Activated T-cell treated with anti-CD3 and anti-CD28 coated beads, Interleukin-2, amount 50 U/mL, for 72 hours (primary cell): ENCODE results near the gene FCRLA. TPM values are rescaled to one million over a fixed set of nuclear protein-coding genes. Genes with fewer than 3 reads are reported as not detected.
"Not testable (repeated sequence)": the region's sequence is repeated elsewhere in the genome, so short reads cannot be mapped to it uniquely, and the experiment has no call there.

Experiments
- ATAC-seq, 2 donors: fragments of 150-1000 bp; cut with Tn5 transposase; replicated peaks in 1 of 2; 2 replicates each; pipeline ENCODE4 v1.10.0; 2021; ENCODE audit warnings: moderate library complexity in 2 of 2, mild to moderate bottlenecking in 1 of 2
- DNase-seq, 2 donors: peaks; one replicate each; pipeline ENCODE4 v3.0.0; 2021 to 2022; ENCODE audit warnings: mixed read lengths in 1 of 2
- H3K27ac Mint-ChIP-seq: one replicate; pipeline ENCODE4 v1.8.0; 2022; ENCODE audit warnings: mild to moderate bottlenecking, moderate library complexity, mixed read lengths
- H3K27me3 Mint-ChIP-seq: one replicate; pipeline ENCODE4 v1.8.0; 2022; ENCODE audit warnings: low read depth, mixed read lengths
- H3K36me3 Mint-ChIP-seq, 2 donors: one replicate each; pipeline ENCODE4 v1.8.0; 2022; ENCODE audit warnings: mixed read lengths in 2 of 2, mild to moderate bottlenecking in 1 of 2; ENCODE audit not compliant: insufficient read depth in 2 of 2
- H3K4me1 Mint-ChIP-seq: one replicate; pipeline ENCODE4 v1.8.0; 2022; ENCODE audit warnings: low read depth, mixed read lengths
- H3K4me3 Mint-ChIP-seq, 2 donors: one replicate each; pipeline ENCODE4 v1.8.0; 2022; ENCODE audit warnings: mild to moderate bottlenecking in 2 of 2, mixed read lengths in 2 of 2, moderate library complexity in 2 of 2
- H3K9me3 Mint-ChIP-seq, 2 donors: one replicate each; pipeline ENCODE4 v1.8.0; 2022; ENCODE audit warnings: mixed read lengths in 2 of 2
- total RNA-seq, 2 donors: library from RNA; stranded (reverse); gene quantifications; one replicate each; pipeline ENCODE4 v1.2.3, GENCODE V29; 2022

Gene FCRLA
- total RNA-seq, 2 donors from 2014 or later = 0.30 TPM; not detected in 1

- no peak for ATAC-seq
- H3K27ac Mint-ChIP-seq = no peak overlapping the region
- no peak overlapping the region for H3K4me3 Mint-ChIP-seq
- DNase-seq = no peak
- H3K27me3 Mint-ChIP-seq = peaks cover 16% of the 10 kb centered on the region
- no peaks in the 10 kb centered on the region for H3K9me3 Mint-ChIP-seq
- peaks cover 9% of the 10 kb centered on the region for H3K4me1 Mint-ChIP-seq
- H3K36me3 Mint-ChIP-seq = no peaks in the 10 kb centered on the region
Measured at GRCh38 chr1:161676958-161677689, 29.9 kb upstream of the FCRLA start.

- Mint-ChIP-seq H3K9me3 (no peaks in the 10 kb centered on the region), H3K4me1 (peaks cover 9% of the 10 kb centered on the region), H3K4me3 (no peak overlapping the region), H3K27me3 (peaks cover 30% of the 10 kb centered on the region), H3K27ac (no peak overlapping the region), H3K36me3 (no peaks in the 10 kb centered on the region)
- DNase-seq = no peak
- ATAC-seq = no peak
Measured at GRCh38 chr1:161678500-161678899, 28.5 kb upstream of the FCRLA start.

DNA sequence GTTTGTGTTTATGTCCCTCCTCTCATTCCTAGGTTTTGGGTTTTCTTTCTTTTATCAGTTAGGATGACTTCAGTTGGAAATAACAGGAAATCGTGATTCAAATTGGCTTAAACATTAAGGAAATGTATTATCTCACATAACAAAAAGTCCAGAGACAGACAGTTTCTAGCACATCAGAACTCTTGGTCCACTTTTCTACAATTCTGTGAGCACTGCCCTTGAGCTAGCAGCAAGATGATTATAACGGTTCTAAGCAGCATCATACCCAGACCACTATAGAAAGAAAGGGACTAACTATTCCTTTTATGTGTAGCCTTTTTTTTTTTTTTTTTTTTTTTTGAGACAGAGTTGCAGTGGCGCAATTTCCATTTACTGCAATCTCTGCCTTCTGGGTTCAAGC lies 25.1 kb upstream of the FCRLA start:
- no peak for DNase-seq
- Mint-ChIP-seq H3K27ac (no peak overlapping the region), H3K9me3 (no peaks in the 10 kb centered on the region)

GRCh38 chr1:161688946-161689345 lies 18.1 kb upstream of the FCRLA start:
- Mint-ChIP-seq H3K27ac (no peak overlapping the region), H3K27me3 (peaks cover 34% of the 10 kb centered on the region), H3K4me3 (no peak overlapping the region), H3K4me1 (no peaks in the 10 kb centered on the region), H3K36me3 (no peaks in the 10 kb centered on the region), H3K9me3 (no peaks in the 10 kb centered on the region)
- ATAC-seq = no peak
- no peak for DNase-seq

More for the DNA sequence above, 25.1 kb upstream of the FCRLA start:
- H3K36me3 Mint-ChIP-seq = no peaks in the 10 kb centered on the region
- H3K27me3 Mint-ChIP-seq = peaks cover 56% of the 10 kb centered on the region
- no peak for ATAC-seq
- H3K4me1 Mint-ChIP-seq = no peaks in the 10 kb centered on the region
- no peak overlapping the region for H3K4me3 Mint-ChIP-seq

DNA sequence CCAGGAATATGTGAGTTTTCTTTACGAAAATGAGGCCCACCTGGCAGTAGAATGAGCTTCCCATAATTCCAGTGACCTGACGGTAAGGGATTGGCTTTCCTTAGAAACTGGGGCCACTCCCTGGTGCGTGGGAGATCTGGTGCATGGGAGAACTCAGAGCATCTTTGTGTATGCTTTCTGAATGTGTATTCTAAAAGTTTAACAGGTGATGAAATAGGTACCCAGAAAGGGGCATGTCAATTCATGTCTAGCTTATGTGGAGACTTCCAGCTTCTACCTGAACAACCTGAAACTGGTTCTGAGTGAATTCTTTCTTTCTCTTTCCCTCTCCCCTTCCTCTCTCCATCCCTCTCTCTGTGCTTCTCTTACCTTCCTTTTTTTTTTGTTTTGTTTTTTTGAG lies 15.2 kb upstream of the FCRLA start:
- no peak for ATAC-seq
- Mint-ChIP-seq H3K36me3 (peaks cover 1 to 4% of the 10 kb centered on the region in 2 donors), H3K27me3 (peaks cover 36% of the 10 kb centered on the region), H3K9me3 (peaks cover 0 to 2% of the 10 kb centered on the region in 2 donors), H3K27ac (no peak overlapping the region), H3K4me3 (no peak overlapping the region), H3K4me1 (no peaks in the 10 kb centered on the region)
- no peak for DNase-seq

DNA sequence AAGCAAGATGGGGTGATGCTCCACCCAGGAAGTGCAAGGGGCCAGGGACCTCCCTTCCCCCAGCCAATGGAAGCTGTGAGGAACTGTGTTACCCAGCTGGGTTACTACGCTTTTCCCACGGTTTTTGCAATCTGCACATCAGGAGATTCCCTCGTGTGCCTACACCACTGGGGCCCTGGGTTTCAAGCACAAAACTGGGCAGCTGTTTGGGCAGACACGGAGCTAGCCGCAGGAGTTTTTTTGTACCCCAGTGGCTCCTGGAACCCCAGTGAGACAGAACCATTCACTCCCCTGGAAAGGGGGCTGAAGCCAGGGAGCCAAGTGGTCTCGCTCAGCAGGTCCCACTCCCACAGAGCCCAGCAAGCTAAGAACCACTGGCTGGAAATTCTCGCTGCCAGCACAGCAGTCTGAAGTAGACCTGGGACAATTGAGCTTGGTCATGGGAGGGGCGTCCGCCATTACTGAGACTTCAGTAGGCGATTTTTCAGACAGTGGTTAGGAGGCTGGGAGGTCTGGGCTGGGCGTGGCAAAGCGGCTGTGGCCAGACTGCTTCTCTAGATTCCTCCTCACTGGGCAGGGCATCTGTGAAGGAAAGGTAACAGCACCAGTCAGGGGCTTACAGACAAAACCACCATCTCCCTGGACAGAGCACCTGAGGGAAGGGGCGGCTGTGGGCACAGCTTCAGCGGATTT lies 13.9 kb upstream of the FCRLA start:
- ATAC-seq, H3K36me3 Mint-ChIP-seq, DNase-seq, H3K4me3 Mint-ChIP-seq, H3K9me3 Mint-ChIP-seq, H3K4me1 Mint-ChIP-seq, H3K27ac Mint-ChIP-seq: not testable (repeated sequence)
- H3K27me3 Mint-ChIP-seq = peaks cover 48% of the 10 kb centered on the region

- peaks cover 47% of the 10 kb centered on the region for H3K27me3 Mint-ChIP-seq
- H3K9me3 Mint-ChIP-seq, H3K27ac Mint-ChIP-seq, ATAC-seq, H3K4me1 Mint-ChIP-seq, H3K36me3 Mint-ChIP-seq, DNase-seq, H3K4me3 Mint-ChIP-seq: not testable (repeated sequence)
Measured at GRCh38 chr1:161698302-161698701, 8.7 kb upstream of the FCRLA start.

DNA sequence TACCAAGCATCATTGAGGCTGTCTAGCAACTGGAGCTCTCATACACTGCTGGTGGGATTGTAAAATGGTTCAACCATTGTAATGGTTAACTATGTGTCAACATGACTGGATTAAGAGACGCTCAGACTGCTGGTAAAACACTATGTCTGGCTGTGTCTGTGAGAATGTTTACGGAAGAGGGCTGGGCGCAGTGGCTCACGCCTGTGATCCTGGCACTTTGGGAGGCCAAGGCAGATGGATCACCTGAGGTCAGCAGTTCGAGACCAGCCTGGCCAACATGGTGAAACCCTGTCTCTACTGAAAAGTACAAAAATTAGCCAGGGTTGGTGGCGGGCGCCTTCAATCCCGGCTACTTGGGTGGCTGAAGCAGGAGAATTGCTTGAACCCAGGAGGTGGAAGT lies 4.8 kb upstream of the FCRLA start:
- no peak overlapping the region for H3K27ac Mint-ChIP-seq
- no peaks in the 10 kb centered on the region for H3K4me1 Mint-ChIP-seq
- ATAC-seq = no peak
- no peak overlapping the region for H3K4me3 Mint-ChIP-seq
- H3K27me3 Mint-ChIP-seq = peaks cover 30% of the 10 kb centered on the region
- no peaks in the 10 kb centered on the region for H3K36me3 Mint-ChIP-seq
- no peak for DNase-seq
- peaks cover 0 to 1% of the 10 kb centered on the region in 2 donors for H3K9me3 Mint-ChIP-seq

DNA sequence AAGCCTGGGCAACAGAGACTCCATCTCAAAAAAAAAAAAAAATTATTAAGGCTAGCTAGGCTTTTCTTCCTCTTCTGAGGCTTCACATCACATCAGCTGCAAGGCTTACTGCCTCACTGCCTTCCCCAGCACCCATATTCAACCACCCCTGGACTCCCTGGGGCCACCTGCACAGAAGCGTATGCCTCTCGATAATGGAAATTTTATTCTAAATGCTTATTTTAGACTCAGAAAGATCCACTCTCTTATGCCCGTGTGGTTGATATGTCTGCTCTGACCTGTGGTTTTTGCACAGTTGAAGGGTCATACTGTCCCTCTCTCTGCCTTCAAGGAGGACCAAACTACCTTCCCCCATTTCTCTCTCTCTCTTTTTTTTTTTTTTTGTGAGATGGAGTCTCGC lies 1.5 kb upstream of the FCRLA start:
- H3K27ac Mint-ChIP-seq = no peak overlapping the region
- no peaks in the 10 kb centered on the region for H3K9me3 Mint-ChIP-seq
- H3K27me3 Mint-ChIP-seq = peaks cover 21% of the 10 kb centered on the region
- H3K36me3 Mint-ChIP-seq = no peaks in the 10 kb centered on the region
- DNase-seq (no peak), ATAC-seq (no peak)
- no peak overlapping the region for H3K4me3 Mint-ChIP-seq
- no peaks in the 10 kb centered on the region for H3K4me1 Mint-ChIP-seq

DNA sequence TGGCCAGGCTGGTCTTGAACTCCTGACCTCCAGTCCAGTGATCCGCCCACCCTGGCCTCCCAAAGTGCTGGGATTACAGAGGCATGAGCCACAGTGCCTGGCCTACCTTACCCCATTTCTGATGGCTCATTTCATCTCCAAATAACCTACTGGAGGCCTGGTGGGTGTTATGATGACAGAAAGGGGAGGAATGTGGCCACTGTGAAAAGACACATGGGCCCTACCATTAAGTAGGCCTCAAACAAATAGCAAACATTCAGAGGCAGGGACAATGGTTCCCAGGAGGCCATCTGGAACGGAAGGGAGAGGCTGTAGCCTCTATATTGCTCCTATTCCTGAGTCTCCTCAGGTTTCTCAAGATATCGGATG lies 932 bp upstream of the FCRLA start:
- H3K27ac Mint-ChIP-seq = no peak overlapping the region
- no peak for DNase-seq
- H3K36me3 Mint-ChIP-seq = no peaks in the 10 kb centered on the region
- no peaks in the 10 kb centered on the region for H3K4me1 Mint-ChIP-seq
- H3K4me3 Mint-ChIP-seq = no peak overlapping the region
- H3K27me3 Mint-ChIP-seq = peaks cover 21% of the 10 kb centered on the region
- H3K9me3 Mint-ChIP-seq = no peaks in the 10 kb centered on the region
- no peak for ATAC-seq

- no peaks in the 10 kb centered on the region for H3K4me1 Mint-ChIP-seq
- H3K27me3 Mint-ChIP-seq = peaks cover 28% of the 10 kb centered on the region
- H3K27ac Mint-ChIP-seq = no peak overlapping the region
- H3K4me3 Mint-ChIP-seq = no peak overlapping the region
- H3K9me3 Mint-ChIP-seq = no peaks in the 10 kb centered on the region
- DNase-seq (no peak), ATAC-seq (no peak)
- H3K36me3 Mint-ChIP-seq = no peaks in the 10 kb centered on the region
Measured at GRCh38 chr1:161707503-161707902, 474 bp downstream of the FCRLA start.

DNA sequence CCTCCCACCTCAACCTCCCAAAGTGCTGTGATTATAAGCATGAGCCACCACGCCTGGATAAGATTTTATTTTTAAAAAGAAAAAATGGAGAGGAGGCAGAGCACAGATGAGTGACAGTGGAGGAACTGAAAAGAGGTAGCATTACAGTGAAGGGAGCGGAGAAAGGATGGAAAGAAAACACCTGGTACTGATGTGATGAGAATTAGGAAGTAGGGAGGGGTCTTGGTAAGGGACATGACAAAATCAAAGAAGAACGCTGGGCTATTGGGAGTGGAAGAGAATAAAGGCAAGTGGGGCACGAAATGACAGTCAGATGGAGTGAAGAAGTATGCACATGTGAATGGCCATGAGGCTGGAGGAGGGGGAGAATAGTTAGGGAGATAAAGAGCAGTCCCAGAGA lies 2.3 kb downstream of the FCRLA start:
- Mint-ChIP-seq H3K4me3 (no peak overlapping the region), H3K27me3 (peaks cover 14% of the 10 kb centered on the region), H3K27ac (no peak overlapping the region), H3K36me3 (no peaks in the 10 kb centered on the region), H3K4me1 (no peaks in the 10 kb centered on the region), H3K9me3 (no peaks in the 10 kb centered on the region)
- ATAC-seq (no peak), DNase-seq (no peak)

- ATAC-seq (no peak), DNase-seq (no peak)
- no peaks in the 10 kb centered on the region for H3K36me3 Mint-ChIP-seq
- no peaks in the 10 kb centered on the region for H3K4me1 Mint-ChIP-seq
- peaks cover 18% of the 10 kb centered on the region for H3K27me3 Mint-ChIP-seq
- no peak overlapping the region for H3K27ac Mint-ChIP-seq
- H3K4me3 Mint-ChIP-seq = no peak overlapping the region
- no peaks in the 10 kb centered on the region for H3K9me3 Mint-ChIP-seq
Measured at GRCh38 chr1:161710560-161710959, 3.5 kb downstream of the FCRLA start.
